HG03108 (cell line): ENCODE measurements around the gene ZNRF2.
"Not testable (repeated sequence)": the region's sequence is repeated elsewhere in the genome, so short reads cannot be mapped to it uniquely, and the experiment has no call there.

ENCODE experiments used
- ATAC-seq: cut with Tn5 transposase; IDR thresholded peaks from one replicate; pipeline ENCODE4 v1.9.1; 2021; ENCODE audit warnings: moderate library complexity; ENCODE audit not compliant: unreplicated experiment

ZNRF2 gene

GRCh38 chr7:30287625-30288024 lies 3.2 kb downstream of the ZNRF2 start:
- not testable (repeated sequence) for ATAC-seq

DNA sequence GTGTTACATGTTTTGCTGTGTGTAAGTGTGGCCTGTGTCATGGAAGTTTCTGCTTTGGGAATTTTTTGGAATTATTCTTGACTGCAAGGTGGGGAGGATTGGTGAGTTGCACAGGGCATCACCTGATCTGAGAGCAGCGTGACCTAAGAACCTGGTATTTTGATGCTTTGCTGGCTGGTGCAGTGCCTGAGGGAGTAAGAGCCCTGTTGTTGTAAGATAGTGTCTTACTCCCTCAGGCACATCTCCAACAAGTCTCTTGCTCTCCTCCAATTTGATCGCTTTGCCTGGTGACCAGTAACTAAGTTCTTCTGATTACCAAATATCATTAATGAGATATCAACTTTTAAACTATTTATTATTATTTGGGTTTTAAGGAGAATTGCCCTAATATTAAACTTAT lies 5.2 kb downstream of the ZNRF2 start:
- ATAC-seq: not testable (repeated sequence)

GRCh38 chr7:30290317-30290716 lies 5.9 kb downstream of the ZNRF2 start:
- ATAC-seq: not testable (repeated sequence)

DNA sequence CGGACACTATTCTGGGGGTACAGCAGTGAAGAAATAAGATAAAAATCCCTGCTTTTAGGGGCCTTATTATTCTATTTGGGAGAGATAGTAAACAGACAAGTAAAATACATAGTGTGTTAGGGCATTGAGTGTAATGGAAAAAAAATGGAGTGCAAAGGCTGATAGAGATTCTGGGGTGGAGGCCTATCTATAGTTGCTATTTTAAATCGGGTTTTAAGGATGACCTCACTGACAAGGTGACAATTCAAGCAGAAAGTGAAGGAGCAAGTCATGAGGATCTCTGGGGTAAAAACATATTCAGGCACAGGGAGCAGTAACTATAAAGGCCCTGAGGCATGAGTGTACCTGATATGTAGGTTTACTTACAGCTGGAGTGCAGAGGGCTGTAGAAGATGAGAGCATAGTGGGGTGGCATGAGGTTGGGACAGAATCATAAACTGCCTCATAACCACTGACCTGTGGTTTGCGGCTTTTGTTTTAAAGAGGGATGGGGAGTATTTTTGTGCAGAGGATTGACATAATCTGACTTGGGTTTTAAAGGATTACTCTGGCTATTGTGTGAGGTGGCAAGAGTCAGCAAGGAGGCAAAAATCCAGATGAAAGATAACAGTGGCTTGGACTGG lies 8.1 kb downstream of the ZNRF2 start:
- not testable (repeated sequence) for ATAC-seq

DNA sequence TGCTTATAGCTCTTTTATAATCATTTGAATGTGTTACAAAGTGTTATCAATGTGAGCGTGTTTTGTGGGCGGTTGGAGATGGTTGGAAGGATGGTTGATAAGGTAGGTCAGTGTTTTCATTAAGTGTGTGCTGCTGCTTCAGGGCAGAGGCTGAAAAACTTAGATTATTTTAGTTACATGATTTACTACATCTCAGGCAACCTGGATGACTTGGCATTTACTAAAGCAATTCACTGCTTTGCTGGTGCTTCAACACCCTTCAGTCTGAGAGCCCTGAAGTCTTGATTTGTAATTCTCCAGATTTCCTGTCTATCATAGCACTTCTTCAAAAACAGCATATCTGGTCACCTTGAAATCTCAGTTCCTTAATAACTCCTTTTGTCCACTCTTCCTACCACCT lies 11.9 kb downstream of the ZNRF2 start:
- peak; percentile 56 for ATAC-seq

DNA sequence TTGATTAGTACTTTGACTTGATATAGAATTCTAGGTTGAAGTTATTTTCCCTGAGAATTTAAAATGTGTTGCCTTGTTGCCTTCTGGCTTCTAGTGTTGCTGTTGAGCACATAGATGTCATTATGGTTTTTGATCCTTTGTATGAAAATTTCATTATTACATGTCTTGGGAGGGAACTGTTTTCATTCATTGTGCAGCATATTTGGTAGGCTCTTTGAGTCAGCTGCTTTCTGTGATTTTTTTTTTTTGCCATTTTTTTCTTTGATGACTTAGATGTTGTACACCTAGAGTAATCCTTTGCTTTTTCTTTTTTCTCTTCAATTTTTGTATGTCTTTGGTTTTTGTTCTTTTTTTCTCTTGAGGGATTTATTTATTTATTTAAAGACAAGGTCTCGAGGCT lies 13.1 kb downstream of the ZNRF2 start:
- not testable (repeated sequence) for ATAC-seq

GRCh38 chr7:30298409-30298808 lies 14.0 kb downstream of the ZNRF2 start:
- not testable (repeated sequence) for ATAC-seq

GRCh38 chr7:30301751-30302150 lies 17.4 kb downstream of the ZNRF2 start:
- ATAC-seq: no peak

DNA sequence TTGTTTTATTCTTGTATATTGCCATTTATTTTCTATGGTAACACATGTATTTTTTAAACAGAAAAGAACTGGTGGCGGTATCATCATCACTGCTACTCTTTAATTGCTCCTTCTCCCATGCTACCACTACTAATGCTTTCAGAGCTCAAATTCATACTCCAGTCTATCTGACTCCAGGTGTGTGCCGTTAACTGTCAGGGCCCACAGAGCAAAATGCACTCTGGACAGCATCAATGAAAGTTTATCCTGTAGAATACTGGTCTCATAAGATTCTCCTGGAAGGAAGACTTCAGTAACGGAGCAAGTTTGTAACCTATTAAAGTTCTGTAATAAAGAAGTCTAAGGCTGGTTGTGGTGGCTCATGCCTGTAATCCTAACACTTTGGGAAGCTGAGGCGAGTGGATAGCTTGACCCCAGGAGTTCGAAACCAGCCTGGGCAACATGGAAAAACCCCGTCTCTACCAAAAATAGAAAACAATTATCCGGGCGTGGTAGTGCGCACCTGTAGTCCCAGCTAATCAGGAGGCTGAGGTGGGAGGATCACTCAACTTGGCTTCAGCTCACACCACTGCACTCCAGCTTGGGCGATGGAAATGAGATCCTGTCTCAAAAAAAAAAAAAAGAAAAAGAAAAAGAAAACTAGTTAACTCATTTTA lies 18.4 kb downstream of the ZNRF2 start:
- no peak for ATAC-seq

DNA sequence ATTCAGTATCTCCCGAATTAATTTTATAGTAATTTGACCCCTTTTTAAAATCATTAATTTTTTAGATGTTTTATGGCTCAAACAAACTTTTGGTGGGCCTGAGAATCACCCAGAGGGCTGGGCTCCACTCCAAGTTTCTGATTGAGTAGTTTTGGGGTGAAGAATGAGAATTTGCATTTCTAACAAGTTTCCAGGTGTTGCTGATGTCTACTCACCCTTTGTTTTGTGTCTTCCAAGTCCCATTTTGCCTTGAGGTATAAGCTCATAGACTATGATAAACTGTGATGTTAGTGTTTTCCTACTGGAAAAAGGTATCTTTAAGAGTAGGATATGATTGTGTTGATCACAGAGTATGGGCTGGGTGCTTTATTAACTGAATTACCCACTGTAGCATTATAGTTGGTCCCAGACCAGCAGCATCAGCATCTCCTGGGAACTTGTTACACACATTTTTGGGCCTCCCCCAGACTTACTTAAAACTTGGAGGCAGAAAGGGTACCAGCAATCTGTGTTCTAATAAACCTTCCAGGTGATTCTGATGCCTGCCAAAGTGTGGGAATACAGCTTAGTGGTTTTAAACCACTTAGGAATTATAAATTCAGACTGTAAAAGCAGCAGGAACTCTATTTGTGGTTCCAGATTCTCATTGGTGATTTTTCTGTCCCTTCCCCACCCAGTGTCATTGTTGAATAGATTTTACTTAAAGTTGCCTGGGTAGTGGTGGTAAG lies 19.1 kb downstream of the ZNRF2 start:
- peak; percentile 65 for ATAC-seq

GRCh38 chr7:30304177-30304884 lies 19.9 kb downstream of the ZNRF2 start:
- no peak for ATAC-seq

DNA sequence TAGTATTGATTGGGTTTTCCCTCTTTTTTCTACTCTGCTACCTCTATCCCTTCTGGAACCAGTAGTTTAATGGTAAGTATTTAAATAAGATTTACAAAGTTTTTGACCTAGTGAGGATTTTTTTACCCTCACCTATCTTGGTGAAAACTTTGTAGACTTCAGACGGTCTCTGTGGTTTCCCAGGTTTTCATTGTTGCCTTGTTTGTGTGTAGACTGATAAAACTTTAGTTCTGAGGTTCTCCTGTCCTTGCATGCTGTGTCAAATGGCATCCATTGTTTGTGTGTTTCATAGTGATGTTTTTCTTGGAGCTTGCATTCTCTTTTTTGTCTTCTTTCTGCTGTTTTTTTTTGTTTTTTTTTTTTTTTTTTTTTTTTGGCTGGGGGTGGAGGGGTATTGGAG lies 22.6 kb downstream of the ZNRF2 start:
- ATAC-seq: no peak

- ATAC-seq: no peak
Observed at GRCh38 chr7:30308389-30308788, 24.0 kb downstream of the ZNRF2 start.

- ATAC-seq: no peak
Observed at GRCh38 chr7:30309302-30309701, 24.9 kb downstream of the ZNRF2 start.

- ATAC-seq: no peak
Observed at GRCh38 chr7:30309842-30310435, 25.5 kb downstream of the ZNRF2 start.

GRCh38 chr7:30310674-30311362 lies 26.4 kb downstream of the ZNRF2 start:
- no peak for ATAC-seq

GRCh38 chr7:30312178-30312577 lies 27.8 kb downstream of the ZNRF2 start:
- ATAC-seq: no peak

GRCh38 chr7:30313348-30313747 lies 29.0 kb downstream of the ZNRF2 start:
- no peak for ATAC-seq

DNA sequence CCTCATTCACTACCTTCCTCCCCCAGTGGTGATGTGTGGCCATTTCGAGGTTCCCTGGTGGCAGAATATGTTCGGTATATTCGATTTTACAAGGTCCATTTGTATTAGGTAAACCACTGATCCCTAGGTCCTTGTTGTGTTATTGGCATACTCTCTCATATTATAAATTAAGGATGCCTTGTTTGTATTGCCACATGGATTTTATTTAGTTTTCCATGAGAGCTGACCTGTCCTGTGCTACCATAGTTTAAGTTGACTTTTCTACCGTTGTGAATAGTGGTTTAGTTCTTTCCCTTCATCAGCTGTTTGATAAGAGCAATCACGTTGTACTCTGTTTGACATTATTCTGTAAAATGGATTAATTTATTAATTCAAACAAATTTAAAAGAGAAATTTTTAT lies 29.4 kb downstream of the ZNRF2 start:
- no peak for ATAC-seq

GRCh38 chr7:30315589-30315988 lies 31.2 kb downstream of the ZNRF2 start:
- ATAC-seq: no peak

DNA sequence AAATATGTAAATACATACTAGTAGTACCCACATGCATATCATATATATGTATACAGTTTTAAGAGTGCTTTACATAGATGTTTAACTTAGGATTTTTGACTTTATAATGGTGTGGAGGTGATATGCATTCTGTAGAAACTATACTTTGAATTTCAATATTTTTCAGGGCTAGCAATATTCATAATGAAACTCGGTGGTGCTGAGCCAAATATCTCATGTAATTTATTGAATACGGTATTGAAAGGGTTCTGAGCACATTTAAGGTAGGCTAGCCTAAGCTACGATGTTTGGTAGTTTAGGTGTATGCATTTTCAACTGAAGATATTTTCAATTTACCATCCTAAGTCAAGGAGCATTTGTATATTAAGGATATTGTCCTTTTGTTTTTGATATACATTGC lies 36.0 kb downstream of the ZNRF2 start:
- no peak for ATAC-seq
